Adipose tissue (tissue), 3 donors: ENCODE measurements around the gene MSH3. TPM values are rescaled to one million over a fixed set of nuclear protein-coding genes. Genes with fewer than 3 reads are reported as not detected.

ENCODE experiments used
- H3K27ac ChIP-seq: one replicate; pipeline ENCODE4 v1.5.1; 2013; ENCODE audit warnings: low read depth, low read length
- WGBS, 3 donors: extraction: QIAGEN DNeasy Blood & Tissue Kit; methylation state at CpG; one replicate each; pipeline ENCODE4 v1.1.7; 2013; 5-methylcytosine and 5-hydroxymethylcytosine counted together
- polyA plus RNA-seq, 3 donors: library from polyadenylated mRNA; stranded (reverse); fragments of 200-250 nt; gene quantifications; one replicate each; pipeline ENCODE4 v1.2.3, GENCODE V29; 2013
- donor health status: healthy with polysubstance abuse.
- donor health status: Bipolar disorder and iron deficiency.
- donor health status: healthy.

The MSH3 gene
- polyA plus RNA-seq, 3 donors: 4.5 to 6.1 (median 5.1) TPM

DNA sequence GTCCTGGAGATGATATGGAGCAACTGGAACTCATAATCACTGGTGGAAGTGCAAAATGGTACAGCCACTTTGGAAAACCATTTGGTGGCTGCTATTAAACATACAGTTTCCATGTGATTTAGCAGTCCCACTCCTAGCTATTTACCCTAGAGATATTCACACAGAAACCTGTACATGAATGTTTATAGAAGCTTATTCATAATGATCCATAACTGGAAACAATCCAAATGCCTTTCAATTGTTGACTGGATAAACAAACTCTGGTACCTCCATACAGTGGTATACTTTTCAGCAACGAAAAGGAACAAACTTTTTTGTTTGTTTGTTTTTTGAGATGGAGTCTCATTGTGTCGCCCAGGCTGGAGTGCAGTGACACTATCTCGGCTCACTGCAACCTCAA lies 258.0 kb downstream of the MSH3 start:
- 83 to 97% (median 92%) methylated on average over 3 of the region's 3 CpGs for WGBS, 3 donors
- H3K27ac ChIP-seq: no peak overlapping the region

DNA sequence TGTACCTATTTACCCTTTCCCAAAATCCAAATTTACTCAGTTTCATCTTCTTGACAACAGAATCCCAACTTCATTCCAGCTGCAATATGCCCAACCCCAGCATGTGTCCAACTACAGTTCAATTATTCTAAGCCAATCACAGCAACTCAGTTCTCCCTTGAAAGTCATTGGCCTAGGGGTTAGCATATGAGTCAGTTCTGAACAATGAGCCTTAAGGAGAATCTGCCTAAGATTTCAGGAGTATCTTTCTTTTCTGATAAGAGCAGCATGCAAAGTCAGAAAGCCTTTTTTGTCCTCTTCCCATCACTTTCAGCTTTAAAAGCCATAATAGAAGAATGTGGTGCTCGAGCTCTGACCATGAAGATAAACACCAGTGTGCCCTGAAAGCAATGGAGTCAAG lies 261.3 kb downstream of the MSH3 start:
- 92 to 97% (median 93%) methylated on average over 1 of the region's 1 CpG for WGBS, 3 donors
- H3K27ac ChIP-seq: no peak overlapping the region

DNA sequence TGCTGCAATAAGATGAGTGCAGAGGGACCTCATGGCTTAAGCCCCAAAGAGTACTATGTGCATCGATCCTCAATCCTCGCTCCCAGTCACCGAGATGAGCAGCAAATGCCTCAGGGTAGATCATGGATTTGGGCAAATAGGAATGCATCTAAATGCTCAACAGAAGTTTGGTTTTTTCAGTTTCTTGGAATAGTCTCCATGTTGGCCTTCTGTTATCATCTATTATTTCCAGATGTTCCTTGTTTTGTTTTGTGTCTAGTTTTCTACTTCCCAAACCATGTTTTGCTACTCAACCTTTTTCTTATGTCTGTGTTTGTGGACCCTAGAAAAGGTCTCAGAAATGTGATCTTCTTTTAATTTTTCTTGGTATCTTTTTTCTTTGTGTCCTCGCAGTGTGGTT lies 262.2 kb downstream of the MSH3 start:
- WGBS, 3 donors: 65 to 92% (median 86%) methylated on average over 4 of the region's 4 CpGs

DNA sequence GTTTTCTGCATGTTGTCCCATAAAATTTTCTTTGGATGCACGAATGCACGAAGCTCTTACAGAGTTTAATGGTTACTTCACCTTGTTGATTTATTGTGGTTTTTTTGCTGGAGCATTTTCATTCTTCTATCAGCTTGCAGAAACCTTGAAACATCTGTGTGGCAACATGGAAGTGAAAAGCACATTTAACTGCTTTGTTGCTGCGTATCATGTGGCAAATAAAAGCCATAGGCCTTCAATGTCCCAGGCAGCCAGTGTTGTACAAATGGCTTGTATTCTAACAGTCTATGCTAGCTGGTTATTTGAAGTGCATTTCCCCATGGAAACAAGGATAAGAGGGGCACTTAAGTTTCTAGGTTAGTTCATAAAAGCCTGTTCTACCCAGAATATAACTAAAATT lies 263.2 kb downstream of the MSH3 start:
- WGBS, 3 donors: 53 to 86% (median 60%) methylated on average over 3 of the region's 3 CpGs
- H3K27ac ChIP-seq: no peak overlapping the region

More for the DNA sequence above, 262.2 kb downstream of the MSH3 start:
- H3K27ac ChIP-seq: no peak overlapping the region

DNA sequence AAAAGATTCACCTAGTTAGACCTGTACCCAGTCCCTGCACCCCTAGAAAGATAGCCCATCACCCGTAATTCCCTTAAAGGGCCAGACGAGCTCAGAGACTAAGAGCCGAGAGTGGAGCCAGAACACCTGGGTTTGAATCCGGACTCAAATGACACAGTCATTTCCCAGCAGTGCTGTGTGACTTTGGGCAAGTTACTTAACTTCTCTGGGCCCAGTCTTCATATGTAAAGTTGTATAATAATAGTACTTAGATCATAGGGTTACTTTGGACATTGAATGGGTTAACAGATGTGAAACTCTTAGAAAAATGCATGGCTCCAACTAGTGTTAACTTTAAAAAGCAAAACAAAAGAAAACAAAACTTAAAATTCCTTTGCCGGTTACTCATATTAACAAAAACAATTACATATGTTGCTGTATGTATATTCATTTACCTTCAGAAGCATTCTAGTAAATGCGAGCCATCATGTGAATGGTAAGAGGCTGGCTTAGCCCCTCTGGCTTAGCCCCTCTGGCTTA lies 265.3 kb downstream of the MSH3 start:
- 88 to 92% (median 91%) methylated on average over 6 of the region's 6 CpGs for WGBS, 3 donors
- no peak overlapping the region for H3K27ac ChIP-seq

DNA sequence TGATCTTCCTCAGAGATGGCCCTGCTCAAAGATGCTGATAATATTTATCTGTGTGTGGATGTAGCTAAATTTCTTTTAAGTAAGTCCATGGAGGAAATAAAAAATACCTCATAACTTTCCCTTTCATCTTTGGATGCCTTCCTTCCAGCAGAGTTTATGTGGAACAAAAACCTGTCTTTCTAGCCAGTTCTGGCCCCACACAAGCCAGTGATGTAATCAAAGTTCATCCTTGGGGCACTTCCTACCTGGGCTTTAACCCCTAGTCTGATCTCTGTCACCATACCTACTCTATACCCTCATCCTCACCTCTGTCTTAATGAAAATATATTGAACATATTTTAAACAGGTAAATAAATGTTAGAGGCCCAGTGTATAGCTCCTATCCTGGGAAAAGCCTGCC lies 265.9 kb downstream of the MSH3 start:
- H3K27ac ChIP-seq: no peak overlapping the region

DNA sequence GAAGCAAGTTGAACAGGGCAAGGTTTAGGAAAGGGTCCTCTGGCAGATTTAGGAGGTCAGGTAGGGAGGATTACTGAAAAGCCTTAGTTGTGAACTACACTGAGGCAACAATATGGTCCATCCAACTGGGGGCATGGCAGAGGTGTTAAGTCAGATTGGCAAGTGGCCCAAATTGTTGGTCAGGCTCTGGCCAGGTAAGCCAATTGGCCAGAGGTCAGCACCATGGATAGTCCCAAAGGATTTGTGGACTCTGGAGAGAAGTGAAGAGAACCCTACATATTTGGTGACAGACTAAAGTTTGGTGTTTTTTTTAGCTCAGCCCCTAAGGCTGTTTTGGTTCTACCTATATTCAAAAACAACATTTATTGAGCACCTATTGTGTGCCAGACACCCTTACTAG lies 266.6 kb downstream of the MSH3 start:
- H3K27ac ChIP-seq: no peak overlapping the region

DNA sequence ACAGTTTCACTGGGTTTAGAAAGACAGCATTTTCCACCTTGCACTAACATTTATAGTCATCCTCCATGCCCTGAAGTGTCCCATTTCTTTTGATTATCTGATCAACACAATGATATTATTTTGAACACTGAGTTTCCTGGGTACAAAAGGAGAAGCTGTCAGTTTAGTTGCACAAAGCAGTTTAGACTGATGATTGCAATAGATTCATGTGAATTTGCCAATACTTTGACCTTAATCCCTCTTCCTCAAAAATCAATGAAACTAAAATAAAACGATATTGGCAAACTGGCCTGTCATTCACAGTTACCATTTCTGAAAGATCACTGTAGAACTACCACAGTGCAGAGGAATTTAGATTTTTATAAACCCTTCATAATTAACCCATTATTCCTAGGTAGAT lies 271.5 kb downstream of the MSH3 start:
- WGBS, 3 donors: 54 to 67% (median 64%) methylated on average over 1 of the region's 1 CpG
- H3K27ac ChIP-seq: no peak overlapping the region

Other genes with a start within 250 kb of the MSH3 start
- 10 to 100 TPM in 1 of 3 donors, 1 to 10 TPM in 2; 3.9 to 11.7 (median 9.8) TPM for gene ZFYVE16, start 246.6 kb upstream of the MSH3 start, polyA plus RNA-seq
- 1 to 10 TPM in 2 of 3 donors, under 1 TPM in 1; 0.78 to 1.3 (median 1.1) TPM for gene FAM151B, start 166.6 kb upstream of the MSH3 start, polyA plus RNA-seq
- gene ANKRD34B, start 84.4 kb upstream of the MSH3 start, polyA plus RNA-seq: 1 to 10 TPM in 1 of 3 donors, under 1 TPM in 1, not detected in 1; 0.06 to 1.5 TPM
- gene DHFR, start 331 bp downstream of the MSH3 start, polyA plus RNA-seq: 10 to 100 TPM in 2 of 3 donors, 1 to 10 TPM in 1; 2.9 to 18.1 (median 16.3) TPM